Immature natural killer cell (primary cell): Measurements from ENCODE around the gene RAPGEFL1. TPM values are rescaled to one million over a fixed set of nuclear protein-coding genes. Genes with fewer than 3 reads are reported as not detected.
"Not testable (repeated sequence)": the region's sequence is repeated elsewhere in the genome, so short reads cannot be mapped to it uniquely, and the experiment has no call there.

ENCODE experiments used
- DNase-seq, 3 donors: peaks; one replicate each; pipeline ENCODE4 v3.0.0; 2022; ENCODE audit warnings: mixed read lengths in 1 of 3
- H3K27ac Mint-ChIP-seq, 6 donors: one replicate each; pipeline ENCODE4 v1.8.0; 2020; ENCODE audit warnings: mixed read lengths in 6 of 6, mild to moderate bottlenecking in 5 of 6, inconsistent platforms in 4 of 6, moderate library complexity in 3 of 6
- H3K27me3 Mint-ChIP-seq, 3 donors: one replicate each; pipeline ENCODE4 v1.8.0; 2020 to 2021; ENCODE audit warnings: low read depth in 3 of 3, mild to moderate bottlenecking in 3 of 3, mixed read lengths in 3 of 3, moderate library complexity in 3 of 3, inconsistent platforms in 1 of 3
- H3K36me3 Mint-ChIP-seq, 3 donors: one replicate each; pipeline ENCODE4 v1.8.0; 2020; ENCODE audit warnings: mixed read lengths in 3 of 3, inconsistent platforms in 2 of 3, mild to moderate bottlenecking in 2 of 3
- H3K4me1 Mint-ChIP-seq, 2 donors: one replicate each; pipeline ENCODE4 v1.8.0; 2020; ENCODE audit warnings: inconsistent platforms in 2 of 2, mild to moderate bottlenecking in 2 of 2, mixed read lengths in 2 of 2, moderate library complexity in 1 of 2
- H3K4me3 Mint-ChIP-seq, 5 donors: one replicate each; pipeline ENCODE4 v1.8.0; 2020; ENCODE audit warnings: mild to moderate bottlenecking in 5 of 5, mixed read lengths in 5 of 5, inconsistent platforms in 3 of 5, moderate library complexity in 3 of 5
- H3K9me3 Mint-ChIP-seq, 6 donors: one replicate each; pipeline ENCODE4 v1.8.0; 2020; ENCODE audit warnings: mild to moderate bottlenecking in 6 of 6, mixed read lengths in 6 of 6, inconsistent platforms in 4 of 6, moderate library complexity in 3 of 6
- polyA plus RNA-seq, 3 donors: library from polyadenylated mRNA; unstranded; fragments of 300-500 nt; fragmentation: Illumina TruSeq; gene quantifications; one replicate each; pipeline ENCODE4 v1.2.3, GENCODE V29; 2021

Gene RAPGEFL1
- not detected for polyA plus RNA-seq

- peaks cover 8% of the 10 kb centered on the region in 2 donors for H3K4me1 Mint-ChIP-seq
- no peaks in the 10 kb centered on the region for H3K9me3 Mint-ChIP-seq
- DNase-seq = peak; percentile 69 to 74 (median 73)
- H3K27ac Mint-ChIP-seq = peak within 1 kb of the TSS in 4 of 6 donors; percentile 52 to 76 (median 59)
- H3K36me3 Mint-ChIP-seq = peaks cover 3 to 10% (median 4%) of the 10 kb centered on the region in 3 donors
- H3K27me3 Mint-ChIP-seq = peaks cover 0 to 4% (median 2%) of the 10 kb centered on the region in 3 donors
- peak within 1 kb of the TSS; percentile 57 to 77 (median 73) for H3K4me3 Mint-ChIP-seq
Observed at GRCh38 chr17:40177275-40177874, at the start of gene RAPGEFL1. TSS of gene RAPGEFL1 (plus strand) at chr17:40177470. CDS start at chr17:40177862, 392 bp downstream.

GRCh38 chr17:40129498-40129897 lies 47.8 kb upstream of the RAPGEFL1 start:
- Mint-ChIP-seq H3K27me3 (peaks cover 0 to 2% (median 2%) of the 10 kb centered on the region in 3 donors), H3K9me3 (no peaks in the 10 kb centered on the region), H3K4me1 (peaks cover 11 to 18% of the 10 kb centered on the region in 2 donors), H3K36me3 (peaks cover 19 to 50% (median 43%) of the 10 kb centered on the region in 3 donors), H3K4me3 (no peak overlapping the region), H3K27ac (peak overlapping the region in 2 of 6 donors; percentile 55 to 67)
- DNase-seq = no peak

- DNase-seq = no peak
- Mint-ChIP-seq H3K27me3 (peaks cover 0 to 2% (median 2%) of the 10 kb centered on the region in 3 donors), H3K36me3 (peaks cover 19 to 50% (median 48%) of the 10 kb centered on the region in 3 donors), H3K9me3 (no peaks in the 10 kb centered on the region), H3K4me3 (no peak overlapping the region), H3K27ac (peak overlapping the region in 4 of 6 donors; percentile 10 to 42 (median 23)), H3K4me1 (peaks cover 4 to 8% of the 10 kb centered on the region in 2 donors)
Observed at GRCh38 chr17:40130352-40131042, 46.8 kb upstream of the RAPGEFL1 start.

GRCh38 chr17:40134184-40134583 lies 43.1 kb upstream of the RAPGEFL1 start:
- peaks cover 0 to 2% of the 10 kb centered on the region in 2 donors for H3K4me1 Mint-ChIP-seq
- no peaks in the 10 kb centered on the region for H3K9me3 Mint-ChIP-seq
- peaks cover 0 to 2% (median under 1%) of the 10 kb centered on the region in 3 donors for H3K27me3 Mint-ChIP-seq
- no peak for DNase-seq
- H3K27ac Mint-ChIP-seq = peak overlapping the region in 5 of 6 donors; percentile 3 to 82 (median 45)
- H3K4me3 Mint-ChIP-seq = no peak overlapping the region
- peaks cover 13 to 50% (median 40%) of the 10 kb centered on the region in 3 donors for H3K36me3 Mint-ChIP-seq

- Mint-ChIP-seq H3K27ac (peak overlapping the region; percentile 40 to 84 (median 56)), H3K4me1 (peaks cover 12 to 17% of the 10 kb centered on the region in 2 donors), H3K4me3 (no peak overlapping the region), H3K9me3 (no peaks in the 10 kb centered on the region), H3K27me3 (peaks cover 9 to 17% (median 11%) of the 10 kb centered on the region in 3 donors), H3K36me3 (peaks cover 11 to 37% (median 33%) of the 10 kb centered on the region in 3 donors)
- no peak for DNase-seq
Observed at GRCh38 chr17:40135817-40136216, 41.5 kb upstream of the RAPGEFL1 start.

GRCh38 chr17:40139566-40140058 lies 37.7 kb upstream of the RAPGEFL1 start:
- Mint-ChIP-seq H3K4me3 (peak overlapping the region; percentile 94 to 97 (median 95)), H3K27ac (peak overlapping the region; percentile 98 to 100 (median 100)), H3K27me3 (peaks cover 8 to 19% (median 11%) of the 10 kb centered on the region in 3 donors), H3K9me3 (no peaks in the 10 kb centered on the region), H3K36me3 (peaks cover 5 to 20% (median 15%) of the 10 kb centered on the region in 3 donors), H3K4me1 (peaks cover 24 to 32% of the 10 kb centered on the region in 2 donors)
- DNase-seq = no peak

GRCh38 chr17:40143166-40143565 lies 34.1 kb upstream of the RAPGEFL1 start:
- H3K4me1 Mint-ChIP-seq = peaks cover 32 to 59% of the 10 kb centered on the region in 2 donors
- peak overlapping the region in 1 of 6 donors; percentile 28 for H3K27ac Mint-ChIP-seq
- H3K36me3 Mint-ChIP-seq = peaks cover 8 to 21% (median 17%) of the 10 kb centered on the region in 3 donors
- not testable (repeated sequence) for DNase-seq, H3K9me3 Mint-ChIP-seq, H3K4me3 Mint-ChIP-seq
- H3K27me3 Mint-ChIP-seq = peaks cover 8 to 19% (median 11%) of the 10 kb centered on the region in 3 donors

- Mint-ChIP-seq H3K4me1 (peaks cover 27 to 60% of the 10 kb centered on the region in 2 donors), H3K36me3 (peaks cover 14 to 30% (median 19%) of the 10 kb centered on the region in 3 donors), H3K27me3 (peaks cover 0 to 6% (median 4%) of the 10 kb centered on the region in 3 donors), H3K4me3 (no peak overlapping the region), H3K9me3 (no peaks in the 10 kb centered on the region), H3K27ac (peak overlapping the region in 1 of 6 donors; percentile 13)
- no peak for DNase-seq
Observed at GRCh38 chr17:40145476-40145875, 31.8 kb upstream of the RAPGEFL1 start.

GRCh38 chr17:40148527-40148926 lies 28.7 kb upstream of the RAPGEFL1 start:
- H3K4me3 Mint-ChIP-seq = no peak overlapping the region
- H3K4me1 Mint-ChIP-seq = peaks cover 20 to 55% of the 10 kb centered on the region in 2 donors
- no peaks in the 10 kb centered on the region for H3K27me3 Mint-ChIP-seq

GRCh38 chr17:40150276-40150675 lies 27.0 kb upstream of the RAPGEFL1 start:
- Mint-ChIP-seq H3K4me1 (peaks cover 21 to 54% of the 10 kb centered on the region in 2 donors), H3K9me3 (no peaks in the 10 kb centered on the region), H3K4me3 (no peak overlapping the region), H3K36me3 (peaks cover 13 to 37% (median 15%) of the 10 kb centered on the region in 3 donors), H3K27me3 (no peaks in the 10 kb centered on the region), H3K27ac (peak overlapping the region in 1 of 6 donors; percentile 84)
- DNase-seq = no peak

More at GRCh38 chr17:40148527-40148926, 28.7 kb upstream of the RAPGEFL1 start:
- Mint-ChIP-seq H3K9me3 (no peaks in the 10 kb centered on the region), H3K36me3 (peaks cover 13 to 32% (median 16%) of the 10 kb centered on the region in 3 donors), H3K27ac (peak overlapping the region in 2 of 6 donors; percentile 50 to 62)
- no peak for DNase-seq

GRCh38 chr17:40151414-40151963 lies 25.8 kb upstream of the RAPGEFL1 start:
- DNase-seq = no peak
- Mint-ChIP-seq H3K9me3 (no peaks in the 10 kb centered on the region), H3K36me3 (peaks cover 8 to 39% (median 13%) of the 10 kb centered on the region in 3 donors), H3K27me3 (no peaks in the 10 kb centered on the region), H3K27ac (peak overlapping the region in 3 of 6 donors; percentile 5 to 31 (median 17)), H3K4me3 (no peak overlapping the region), H3K4me1 (peaks cover 18 to 54% of the 10 kb centered on the region in 2 donors)

- Mint-ChIP-seq H3K27me3 (no peaks in the 10 kb centered on the region), H3K36me3 (peaks cover 4 to 36% (median 13%) of the 10 kb centered on the region in 3 donors), H3K27ac (peak overlapping the region in 2 of 6 donors; percentile 12 to 35), H3K4me1 (peaks cover 22 to 51% of the 10 kb centered on the region in 2 donors), H3K4me3 (no peak overlapping the region), H3K9me3 (no peaks in the 10 kb centered on the region)
- DNase-seq = no peak
Observed at GRCh38 chr17:40153603-40154236, 23.6 kb upstream of the RAPGEFL1 start.

GRCh38 chr17:40157973-40158372 lies 19.3 kb upstream of the RAPGEFL1 start:
- Mint-ChIP-seq H3K27ac (peak overlapping the region in 4 of 6 donors; percentile 17 to 89 (median 34)), H3K36me3 (peaks cover 0 to 31% (median 14%) of the 10 kb centered on the region in 3 donors), H3K4me3 (no peak overlapping the region), H3K9me3 (no peaks in the 10 kb centered on the region), H3K27me3 (no peaks in the 10 kb centered on the region), H3K4me1 (peaks cover 13 to 28% of the 10 kb centered on the region in 2 donors)
- DNase-seq = no peak
